Coronary artery (tissue), 2 donors: Measurements from ENCODE around the gene TXNDC15.

Experiments
- DNase-seq: peaks from one replicate; pipeline ENCODE4 v3.0.0-alpha.2; 2017; ENCODE audit warnings: low spot score
- H3K27ac ChIP-seq, 2 donors: fragments of 200-600 bp; sonication (generic); one replicate each; pipeline ENCODE4 v1.5.1; 2016 to 2019
- H3K4me3 ChIP-seq: fragments of 200-600 bp; sonication (generic); 2 replicates; pipeline ENCODE4 v1.5.1; 2016; ENCODE audit warnings: mild to moderate bottlenecking, moderate library complexity
- CTCF ChIP-seq: fragments of 200-600 bp; sonication (generic); IDR thresholded peaks from one replicate; pipeline ENCODE4 v1.5.1; 2019; ENCODE audit warnings: antibody characterized with exemption

Gene TXNDC15

GRCh38 chr5:134887593-134888159, 13.5 kb downstream of the TXNDC15 start:
- no peak for DNase-seq
- no peak overlapping the region for H3K27ac ChIP-seq
- no peak for TF ChIP-seq CTCF

GRCh38 chr5:134889335-134889734, 15.2 kb downstream of the TXNDC15 start:
- no peak overlapping the region for H3K27ac ChIP-seq
- TF ChIP-seq CTCF: no peak
- no peak for DNase-seq
- H3K4me3 ChIP-seq: no peak overlapping the region

More at GRCh38 chr5:134887593-134888159, 13.5 kb downstream of the TXNDC15 start:
- H3K4me3 ChIP-seq: no peak overlapping the region

GRCh38 chr5:134891473-134891872, 17.3 kb downstream of the TXNDC15 start:
- no peak overlapping the region for H3K27ac ChIP-seq
- no peak for TF ChIP-seq CTCF

GRCh38 chr5:134892282-134892681, 18.1 kb downstream of the TXNDC15 start:
- no peak for TF ChIP-seq CTCF
- DNase-seq: no peak
- no peak overlapping the region for H3K27ac ChIP-seq
- no peak overlapping the region for H3K4me3 ChIP-seq

More at GRCh38 chr5:134891473-134891872, 17.3 kb downstream of the TXNDC15 start:
- no peak for DNase-seq
- H3K4me3 ChIP-seq: no peak overlapping the region

GRCh38 chr5:134892926-134893325, 18.8 kb downstream of the TXNDC15 start:
- no peak for DNase-seq
- no peak for TF ChIP-seq CTCF
- H3K4me3 ChIP-seq: no peak overlapping the region
- H3K27ac ChIP-seq: no peak overlapping the region

- DNase-seq: no peak
- no peak for TF ChIP-seq CTCF
- H3K27ac ChIP-seq: no peak overlapping the region
- H3K4me3 ChIP-seq: no peak overlapping the region
Measured at GRCh38 chr5:134893748-134894505, 19.8 kb downstream of the TXNDC15 start.
